ENCODE data around the gene CBLN3.

GRCh38 chr14:24389226-24389848 is 40.1 kb downstream of the CBLN3 start:
- TF ChIP-seq CTCF (IDR thresholded peaks at IDR 0.05) (no peak), POLR2A (IDR thresholded peaks at IDR 0.05) (no peak)
